Activated T-helper 1 cell treated with anti-CD3 and anti-CD28 coated beads, Interleukin-2, amount 50 U/mL, for 16 hours (primary cell): ENCODE results near the gene PLCH2.
A peak's percentile ranks its signal among the peaks of the same experiment; 100 is the strongest.

Source experiments
- DNase-seq, 2 donors: peaks; one replicate each; pipeline ENCODE4 v3.0.0-alpha.2; 2020; ENCODE audit warnings: low read depth in 1 of 2, low spot score in 1 of 2

PLCH2 gene

GRCh38 chr1:2512862-2513421 lies 36.9 kb downstream of the PLCH2 start:
- DNase-seq = no peak

GRCh38 chr1:2513939-2514652 lies 38.0 kb downstream of the PLCH2 start:
- DNase-seq = no peak

- no peak for DNase-seq
Observed at GRCh38 chr1:2514863-2515762, 39.0 kb downstream of the PLCH2 start.

- no peak for DNase-seq
Observed at GRCh38 chr1:2515763-2516080, 39.6 kb downstream of the PLCH2 start.

GRCh38 chr1:2516124-2516523 lies 40.0 kb downstream of the PLCH2 start:
- no peak for DNase-seq

- no peak for DNase-seq
Observed at GRCh38 chr1:2516946-2517345, 40.9 kb downstream of the PLCH2 start.

GRCh38 chr1:2517966-2518365 lies 41.9 kb downstream of the PLCH2 start:
- no peak for DNase-seq

GRCh38 chr1:2518528-2518927 lies 42.4 kb downstream of the PLCH2 start:
- no peak for DNase-seq

GRCh38 chr1:2519029-2519685 lies 43.1 kb downstream of the PLCH2 start:
- DNase-seq = no peak

- no peak for DNase-seq
Observed at GRCh38 chr1:2519729-2520128, 43.6 kb downstream of the PLCH2 start.

GRCh38 chr1:2520206-2520605 lies 44.1 kb downstream of the PLCH2 start:
- DNase-seq = no peak

- no peak for DNase-seq
Observed at GRCh38 chr1:2520806-2521205, 44.7 kb downstream of the PLCH2 start.

- DNase-seq = no peak
Observed at GRCh38 chr1:2522230-2522629, 46.1 kb downstream of the PLCH2 start.

- no peak for DNase-seq
Observed at GRCh38 chr1:2523191-2523890, 47.3 kb downstream of the PLCH2 start.

- DNase-seq = peak in 1 of 2 donors; percentile 33
Observed at GRCh38 chr1:2523891-2524609, 48.0 kb downstream of the PLCH2 start.

- no peak for DNase-seq
Observed at GRCh38 chr1:2525572-2525919, 49.5 kb downstream of the PLCH2 start.

- DNase-seq = peak; percentile 68 to 82
Observed at GRCh38 chr1:2525920-2526823, 50.1 kb downstream of the PLCH2 start, which contains the start of gene PANK4. TSS of gene PANK4 (minus strand) at chr1:2526596. CDS start at chr1:2526587, 9 bp downstream.

GRCh38 chr1:2526824-2527555 lies 50.9 kb downstream of the PLCH2 start:
- DNase-seq = peak in 1 of 2 donors; percentile 42

GRCh38 chr1:2527556-2527860 lies 51.4 kb downstream of the PLCH2 start:
- no peak for DNase-seq
